Measurements from ENCODE around the gene SF1.

SF1 gene

DNA sequence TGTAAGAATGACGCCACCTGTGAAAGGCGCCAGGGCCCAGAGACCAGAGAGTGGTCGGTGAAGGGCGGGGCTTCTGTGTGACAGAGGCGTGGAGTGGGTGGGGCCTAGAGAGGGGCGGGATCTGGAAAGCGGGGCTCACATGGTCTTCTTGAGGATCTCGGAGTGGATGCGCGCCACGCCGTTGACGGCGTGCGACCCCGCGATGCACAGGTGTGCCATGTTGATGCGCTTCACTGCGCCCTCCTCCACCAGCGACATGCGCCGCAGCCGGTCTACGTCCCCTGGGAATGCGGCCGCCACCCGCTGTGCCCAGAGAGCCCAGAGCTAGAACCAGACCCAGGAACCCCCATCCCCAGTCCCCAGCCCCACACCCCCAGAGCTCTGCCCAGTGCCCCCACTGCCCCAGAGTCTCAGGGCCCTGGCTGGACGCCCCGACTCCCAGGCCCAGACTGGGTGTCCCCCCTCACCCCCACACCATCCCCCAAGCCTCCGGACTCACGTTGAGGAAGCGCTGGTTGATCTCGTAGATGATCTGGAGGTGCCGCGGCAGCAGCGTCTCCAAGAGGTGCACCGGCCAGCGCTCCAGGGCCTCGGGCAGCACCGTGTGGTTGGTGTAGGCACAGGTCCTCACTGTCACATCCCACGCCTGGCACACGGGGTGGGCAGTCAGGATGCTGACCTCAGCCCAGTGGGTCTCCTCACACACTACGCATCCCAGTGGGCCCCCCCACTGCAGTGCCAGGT, 24.8 kb downstream of the SF1 start:
- Histone ChIP-seq H3K27me3 (replicated peaks; ENCODE audit: control insufficient read depth, insufficient read depth, low read length) (no peaks in the 10 kb centered on the region), H3K4me3 (replicated peaks; ENCODE audit: low read depth, low read length) (no peak overlapping the region), H3K36me3 (ENCODE audit: control insufficient read depth, insufficient read depth, low read length) (no peaks in the 10 kb centered on the region; the same call in 1 of the 2 replicates)
- DNase-seq (ENCODE audit: extremely low read depth, insufficient read length): no peak
- no peak for TF ChIP-seq CTCF (IDR thresholded peaks at IDR 0.05; ENCODE audit: insufficient read depth, low read length, poor library complexity, severe bottlenecking)

GRCh38 chr11:64753019-64753379, 25.3 kb downstream of the SF1 start:
- Histone ChIP-seq H3K4me3 (replicated peaks; ENCODE audit: low read depth, low read length) (no peak overlapping the region), H3K36me3 (ENCODE audit: control insufficient read depth, insufficient read depth, low read length) (no peaks in the 10 kb centered on the region; the same call in 1 of the 2 replicates), H3K27me3 (replicated peaks; ENCODE audit: control insufficient read depth, insufficient read depth, low read length) (no peaks in the 10 kb centered on the region)
- DNase-seq (ENCODE audit: extremely low read depth, insufficient read length): no peak
- TF ChIP-seq CTCF (IDR thresholded peaks at IDR 0.05; ENCODE audit: insufficient read depth, low read length, poor library complexity, severe bottlenecking): no peak

DNA sequence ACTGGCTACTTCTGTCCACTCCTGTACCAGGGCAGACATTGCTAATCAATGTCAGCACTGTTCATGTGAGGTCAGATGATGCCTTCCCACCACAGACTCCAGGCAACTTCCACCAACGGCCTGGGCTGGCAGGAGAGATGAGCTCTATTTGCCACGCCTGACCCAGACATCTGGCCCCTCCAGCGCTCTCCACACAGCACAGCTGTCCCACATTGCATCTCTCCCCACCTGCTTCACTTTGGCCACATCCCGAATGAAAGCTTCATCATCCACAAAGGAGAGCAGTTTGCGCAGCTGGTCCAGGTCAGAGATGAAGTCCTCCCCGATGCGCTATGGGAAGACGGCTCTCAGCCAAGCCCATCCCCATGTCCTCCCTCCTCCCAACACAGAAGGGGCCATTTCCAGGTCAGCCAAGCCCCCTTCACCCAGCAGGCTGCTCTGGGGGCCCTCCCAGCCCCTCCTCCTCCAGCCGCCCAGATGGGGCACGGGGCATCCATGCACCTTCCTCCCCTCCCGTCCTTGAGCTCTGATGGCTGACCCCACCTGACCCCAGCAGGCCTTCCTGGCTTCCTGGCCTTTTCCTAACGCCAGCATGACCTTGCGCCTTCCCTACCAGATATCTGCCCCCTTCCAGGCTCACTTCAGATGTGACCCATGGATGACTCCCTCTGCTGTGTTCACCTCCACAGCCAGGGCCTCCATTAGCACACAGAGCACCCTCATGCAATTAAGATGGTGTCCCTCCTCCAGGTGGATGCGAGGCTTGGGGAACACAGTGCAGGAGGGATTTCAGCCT, 26.0 kb downstream of the SF1 start:
- Histone ChIP-seq H3K36me3 (ENCODE audit: control insufficient read depth, insufficient read depth, low read length) (no peaks in the 10 kb centered on the region), H3K27me3 (replicated peaks; ENCODE audit: control insufficient read depth, insufficient read depth, low read length) (no peaks in the 10 kb centered on the region), H3K4me3 (replicated peaks; ENCODE audit: low read depth, low read length) (no peak overlapping the region)
- TF ChIP-seq CTCF (IDR thresholded peaks at IDR 0.05; ENCODE audit: insufficient read depth, low read length, poor library complexity, severe bottlenecking): no peak
- DNase-seq (ENCODE audit: extremely low read depth, insufficient read length): no peak

- H3K4me3 ChIP-seq (replicated peaks; ENCODE audit: low read depth, low read length): no peak overlapping the region
- TF ChIP-seq CTCF (IDR thresholded peaks at IDR 0.05; ENCODE audit: insufficient read depth, low read length, poor library complexity, severe bottlenecking): no peak
- no peaks in the 10 kb centered on the region for H3K36me3 ChIP-seq (ENCODE audit: control insufficient read depth, insufficient read depth, low read length)
- H3K27me3 ChIP-seq (replicated peaks; ENCODE audit: control insufficient read depth, insufficient read depth, low read length): no peaks in the 10 kb centered on the region; the same call in 1 of the 2 replicates
- DNase-seq (ENCODE audit: extremely low read depth, insufficient read length): no peak
These were observed 26.8 kb downstream of the SF1 start for GRCh38 chr11:64751580-64751979.

GRCh38 chr11:64751136-64751535, 27.2 kb downstream of the SF1 start:
- DNase-seq (ENCODE audit: extremely low read depth, insufficient read length): no peak
- H3K4me3 ChIP-seq (replicated peaks; ENCODE audit: low read depth, low read length): no peak overlapping the region
- no peaks in the 10 kb centered on the region for H3K36me3 ChIP-seq (ENCODE audit: control insufficient read depth, insufficient read depth, low read length)
- no peaks in the 10 kb centered on the region; the same call in 1 of the 2 replicates for H3K27me3 ChIP-seq (replicated peaks; ENCODE audit: control insufficient read depth, insufficient read depth, low read length)
- TF ChIP-seq CTCF (IDR thresholded peaks at IDR 0.05; ENCODE audit: insufficient read depth, low read length, poor library complexity, severe bottlenecking): no peak
